ENCODE results near the gene SLC16A9.
A peak's percentile ranks its signal among the peaks of the same experiment; 100 is the strongest.

Gene SLC16A9

DNA sequence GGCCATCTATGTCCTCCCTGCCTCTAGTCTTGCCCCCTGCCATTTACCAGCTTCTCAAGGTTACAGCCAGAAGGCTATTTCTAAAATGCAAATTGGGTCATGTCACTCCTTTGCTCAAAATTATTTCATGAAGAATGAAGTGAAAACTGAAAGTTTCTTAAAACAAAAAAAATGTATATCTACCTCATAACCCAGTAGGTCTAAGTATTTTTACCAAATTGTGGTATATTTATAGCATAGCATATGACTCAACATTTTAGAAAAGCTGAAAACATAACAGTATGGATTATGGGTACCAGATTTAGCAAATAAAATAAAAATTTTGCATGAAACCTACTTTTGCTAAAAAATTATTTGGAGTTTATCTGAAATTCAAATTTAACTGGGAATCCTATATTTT is 78.4 kb downstream of the SLC16A9 start:
- DNase-seq (ENCODE audit: low read depth in 3 of 3, low spot score in 1 of 3), result no peak

DNA sequence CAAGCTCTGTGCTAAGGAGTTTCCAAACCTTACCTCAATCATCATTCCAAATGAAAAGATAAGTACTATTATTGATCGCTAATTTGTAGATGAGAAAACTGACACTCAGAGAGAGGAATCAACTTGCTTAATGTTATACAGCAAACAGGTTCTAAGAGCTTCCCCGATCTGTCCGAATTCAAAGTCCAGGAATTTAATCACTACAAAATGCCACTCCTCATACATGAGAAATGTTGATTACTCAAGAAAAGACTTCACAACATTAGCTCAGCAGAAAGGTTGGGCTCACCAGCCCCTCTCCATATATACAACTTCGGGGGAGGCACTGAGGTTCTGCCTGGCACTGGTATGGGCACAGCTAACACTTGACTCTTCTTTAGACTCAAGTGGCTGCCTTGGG is 80.7 kb downstream of the SLC16A9 start:
- no peak for DNase-seq (ENCODE audit: low read depth in 3 of 3, low spot score in 1 of 3)

DNA sequence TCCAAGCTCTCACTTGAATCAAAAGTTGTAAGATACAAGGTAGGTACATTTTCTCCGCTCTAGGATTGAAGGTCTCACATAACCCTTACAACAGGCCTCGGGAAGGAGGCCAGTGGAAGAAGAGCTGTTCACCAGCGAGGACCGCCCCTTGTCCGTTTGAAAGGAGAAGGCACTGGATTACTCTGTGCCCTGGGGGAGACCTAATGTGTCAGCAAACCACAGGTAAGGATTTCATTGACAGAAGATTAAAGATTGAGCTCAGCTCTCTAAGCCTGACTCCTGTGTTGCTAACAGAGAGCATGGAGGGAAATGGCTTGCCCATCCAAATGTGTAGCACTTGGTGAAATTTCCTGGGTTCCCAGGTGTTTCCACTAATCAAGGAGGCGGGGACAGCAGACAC is 81.2 kb downstream of the SLC16A9 start:
- no peak for DNase-seq (ENCODE audit: low read depth in 3 of 3, low spot score in 1 of 3)

DNA sequence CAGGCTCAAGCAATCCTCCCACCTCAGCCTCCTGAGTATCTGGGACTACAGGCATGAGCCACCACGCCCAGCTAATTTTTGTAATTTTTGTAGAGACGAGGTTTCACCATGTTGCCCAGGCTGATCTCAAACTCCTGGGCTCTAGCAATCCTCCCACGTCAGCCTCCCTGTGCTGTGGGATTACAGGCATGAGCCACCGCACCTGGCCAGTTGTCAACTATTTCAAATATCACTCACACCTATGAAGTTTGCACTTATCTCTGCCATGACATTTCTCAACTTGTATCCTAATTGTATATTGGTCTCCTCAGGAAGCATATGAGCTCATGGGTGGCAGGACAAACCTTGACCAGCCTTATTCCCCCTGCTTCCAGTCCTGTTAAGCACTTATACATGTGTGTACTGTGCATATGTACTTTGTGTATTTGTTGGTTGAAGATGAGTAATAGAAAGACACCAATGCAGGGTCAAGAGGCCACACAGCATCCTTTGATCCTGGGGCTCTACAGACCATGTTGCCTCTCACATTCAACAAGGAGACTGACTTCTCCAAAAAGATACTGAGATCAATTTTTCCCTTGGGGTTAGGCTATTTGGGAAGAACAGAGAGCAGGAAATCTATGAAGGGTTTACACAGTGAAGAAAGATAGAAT is 82.2 kb downstream of the SLC16A9 start:
- DNase-seq (ENCODE audit: low read depth in 3 of 3, low spot score in 1 of 3), result no peak

DNA sequence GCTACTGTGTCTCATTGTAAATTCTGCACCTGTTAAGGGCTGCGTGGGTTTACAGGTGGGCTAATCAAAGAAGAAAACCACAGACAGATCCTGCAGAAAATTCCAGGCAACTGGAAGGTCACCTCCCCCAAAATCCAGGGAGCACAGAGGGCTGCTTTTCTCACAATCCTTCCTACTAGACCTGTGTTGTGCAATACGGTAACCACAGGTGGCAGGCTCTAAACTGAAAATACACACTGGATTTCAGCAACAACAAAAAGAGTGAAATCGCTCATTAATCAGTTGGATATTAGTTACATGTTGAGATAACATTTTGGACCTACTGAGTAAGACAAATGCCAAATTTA is 83.2 kb downstream of the SLC16A9 start:
- DNase-seq (ENCODE audit: low read depth in 3 of 3, low spot score in 1 of 3), result no peak

DNA sequence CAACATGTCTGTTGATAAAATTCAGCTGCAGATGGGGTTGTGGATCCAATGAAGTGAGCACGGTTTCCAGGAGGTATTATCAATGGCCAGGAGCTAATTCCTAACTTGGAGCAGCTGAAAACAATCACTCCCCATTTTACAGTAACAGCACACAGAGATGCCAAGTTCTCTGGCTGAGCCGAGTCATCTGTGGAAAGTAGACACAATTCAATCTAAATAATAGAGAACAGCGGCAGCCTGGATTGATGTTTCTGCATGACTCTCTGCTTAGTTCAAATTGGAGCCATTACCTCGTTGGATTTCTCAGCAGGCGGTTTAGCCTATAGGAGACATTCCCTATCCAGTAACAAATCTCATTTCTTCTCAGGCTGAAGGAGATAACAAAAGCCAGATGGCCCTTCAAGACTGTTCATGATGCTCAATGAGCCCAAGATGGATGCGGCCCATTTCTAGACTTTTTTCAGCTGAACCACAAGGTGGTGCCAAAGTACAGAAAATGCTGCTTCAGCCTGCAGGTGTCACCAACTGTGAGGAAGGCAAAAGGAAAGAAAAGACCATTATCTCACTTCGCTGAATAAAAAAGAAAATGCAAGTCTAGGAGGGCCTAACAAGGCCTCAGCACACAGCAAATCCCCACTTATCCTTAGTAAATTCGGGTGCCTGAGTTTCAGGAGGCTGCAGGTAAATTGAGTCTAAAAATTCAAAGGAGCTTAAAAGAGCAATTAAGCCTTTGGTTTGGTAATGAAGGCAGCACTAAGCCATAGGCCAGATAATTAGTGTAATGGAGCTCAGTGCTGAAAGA is 83.7 kb downstream of the SLC16A9 start:
- peak in 1 of 3 donors; percentile 5 for DNase-seq (ENCODE audit: low read depth in 3 of 3, low spot score in 1 of 3)

DNA sequence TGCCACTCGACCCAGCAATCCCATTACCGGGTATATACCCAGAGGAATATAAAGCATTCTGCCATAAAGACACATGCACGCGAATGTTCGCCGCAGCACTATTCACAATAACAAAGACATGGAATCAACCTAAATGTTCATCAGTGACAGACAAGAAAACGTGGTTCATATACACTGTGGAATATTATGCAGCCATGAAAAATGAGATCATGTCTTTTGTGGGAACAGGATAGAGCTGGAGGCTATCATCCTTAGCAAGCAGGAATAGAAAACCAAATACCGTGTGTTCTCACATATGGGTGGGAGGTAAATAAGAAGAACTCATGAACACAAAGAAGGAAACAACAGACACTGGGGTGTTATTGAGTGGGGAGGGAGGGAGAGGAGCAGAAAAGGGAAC is 84.7 kb downstream of the SLC16A9 start:
- no peak for DNase-seq (ENCODE audit: low read depth in 3 of 3, low spot score in 1 of 3)

DNA sequence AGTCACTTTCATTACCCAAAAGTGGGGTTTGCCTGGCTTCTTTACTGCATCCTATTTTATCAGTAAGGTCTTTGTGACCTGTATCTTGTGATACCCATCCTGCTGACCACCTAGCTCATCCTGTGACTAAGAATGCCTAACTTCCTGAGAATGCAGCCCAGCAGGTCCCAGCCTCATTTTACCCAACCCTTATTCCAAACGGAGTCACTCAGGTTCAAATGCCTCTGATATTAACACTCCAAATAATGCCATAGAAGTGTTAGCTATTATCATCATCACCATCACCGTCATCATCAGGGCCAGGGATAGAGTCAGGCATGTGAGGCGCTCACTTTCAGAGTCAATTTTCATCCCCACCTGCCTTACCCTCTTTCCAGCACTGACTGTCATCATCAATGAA is 85.5 kb downstream of the SLC16A9 start:
- DNase-seq (ENCODE audit: low read depth in 3 of 3, low spot score in 1 of 3), result no peak

DNA sequence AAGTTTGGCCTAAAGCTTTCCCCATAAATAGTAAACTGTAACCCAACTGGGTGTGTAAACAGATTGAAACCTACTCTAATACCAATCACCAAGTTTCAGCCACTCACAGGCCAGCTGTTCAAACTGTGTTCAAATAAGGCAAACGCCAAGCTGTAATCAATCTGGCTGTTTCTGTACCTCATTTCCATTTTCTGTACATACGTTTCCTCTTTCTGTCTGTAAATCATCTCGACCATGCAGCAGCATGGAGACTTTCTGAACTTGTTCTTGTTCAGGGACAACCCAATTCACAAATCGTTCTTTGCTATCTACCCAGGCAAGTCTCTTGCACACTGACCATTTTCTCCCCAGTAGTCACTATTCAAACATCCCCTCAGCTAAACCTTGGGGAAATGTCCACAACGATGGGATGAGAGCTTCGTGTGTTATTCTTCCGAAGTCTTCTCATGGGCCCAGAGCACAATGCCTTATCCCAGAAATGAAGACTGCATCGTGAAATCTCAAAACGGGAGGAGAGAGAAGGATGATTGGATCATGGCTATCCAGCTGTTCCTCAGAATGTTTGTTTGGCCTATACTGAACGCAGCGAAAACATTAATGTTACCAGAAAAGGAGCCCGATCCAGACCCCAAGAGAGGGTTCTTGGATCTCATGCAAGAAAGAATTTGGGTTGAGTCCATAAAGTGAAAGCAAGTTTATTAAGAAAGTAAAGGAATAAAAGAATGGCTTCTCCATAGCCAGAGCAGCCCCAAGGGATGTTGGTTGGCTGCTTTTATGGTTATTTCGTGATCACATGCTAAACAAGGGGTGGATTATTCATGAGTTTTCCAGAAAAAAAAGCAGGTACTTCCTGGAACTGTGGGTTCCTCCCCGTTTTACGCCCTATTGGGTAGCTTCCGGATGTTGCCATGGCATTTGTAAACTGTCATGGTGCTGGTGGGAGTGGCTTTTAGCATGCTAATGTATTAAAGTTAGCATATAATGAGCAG is 86.2 kb downstream of the SLC16A9 start:
- no peak for DNase-seq (ENCODE audit: low read depth in 3 of 3, low spot score in 1 of 3)

DNA sequence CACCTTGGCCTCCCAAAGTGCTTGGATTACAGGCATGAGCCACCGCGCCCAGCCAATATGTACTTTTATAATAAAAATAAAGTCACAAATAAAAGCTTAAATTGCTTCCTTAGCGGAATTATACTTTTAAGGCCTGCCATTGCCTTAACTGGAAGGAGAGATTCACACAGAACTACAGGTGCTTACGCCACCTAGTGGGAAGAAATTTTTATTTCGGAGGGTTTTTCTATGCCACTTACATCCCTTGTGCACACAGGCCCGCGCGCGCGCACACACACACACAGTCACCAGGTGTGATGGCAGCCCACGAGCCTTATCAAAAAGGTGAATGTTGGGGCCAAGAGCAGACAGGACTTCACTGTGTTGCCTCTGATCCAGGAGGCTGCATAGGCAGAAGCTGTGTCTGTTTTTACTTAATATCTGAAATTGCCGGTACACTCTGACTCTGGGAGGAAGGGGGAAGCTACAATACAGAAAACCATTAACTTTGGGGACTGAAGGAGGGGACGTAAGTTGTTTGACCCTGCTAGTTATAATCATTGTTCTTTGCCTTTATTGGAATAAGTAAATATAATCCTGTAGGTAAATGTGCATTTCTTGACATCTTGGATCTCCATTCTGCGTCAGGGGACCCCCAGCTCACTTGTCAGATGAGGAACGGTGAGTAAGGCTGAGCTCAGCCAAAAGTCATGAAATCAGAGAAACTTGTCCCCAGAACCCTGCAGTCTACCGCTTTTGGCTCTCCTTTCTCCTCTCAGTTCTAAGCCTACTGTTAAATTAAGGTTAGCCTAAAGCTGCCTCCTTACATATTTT is 87.1 kb downstream of the SLC16A9 start:
- DNase-seq (ENCODE audit: low read depth in 3 of 3, low spot score in 1 of 3), result no peak

DNA sequence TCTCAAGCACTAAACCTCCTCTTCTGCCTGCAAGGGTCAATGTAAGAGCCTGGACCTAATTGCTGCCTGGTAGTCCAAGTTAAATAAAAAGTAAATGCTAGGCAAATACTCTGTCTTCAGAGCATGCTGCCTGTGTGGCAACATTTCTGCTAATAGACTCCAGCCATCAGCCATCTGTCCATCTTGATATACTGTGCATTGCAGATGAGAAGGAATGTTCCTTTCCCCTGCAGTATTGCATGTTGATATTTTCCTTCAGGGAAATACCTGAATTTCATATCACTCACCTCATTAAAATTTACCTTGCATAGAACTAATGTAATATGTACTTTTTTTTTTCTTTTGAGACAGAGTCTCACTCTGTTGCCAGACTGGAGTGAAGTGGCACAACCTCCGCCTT is 87.9 kb downstream of the SLC16A9 start:
- DNase-seq (ENCODE audit: low read depth in 3 of 3, low spot score in 1 of 3), result no peak

DNA sequence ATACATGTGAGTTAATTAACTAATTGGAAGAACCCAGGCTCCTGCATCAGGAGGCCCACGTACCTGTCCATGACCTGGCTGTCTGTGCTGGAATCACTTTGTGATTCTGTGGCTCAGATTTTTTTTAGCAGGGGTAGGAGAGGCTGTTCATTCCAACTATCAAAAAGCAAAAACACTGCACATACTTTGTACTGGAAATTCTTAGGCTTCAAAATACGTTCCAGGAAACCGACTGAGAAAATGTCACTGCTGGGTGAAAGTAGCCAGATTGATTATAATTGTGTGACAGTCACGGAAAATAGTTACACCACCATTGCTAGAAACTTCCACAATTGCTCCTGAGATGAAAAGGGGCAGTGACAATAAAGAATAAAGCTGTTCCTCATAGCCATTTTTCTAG is 91.0 kb downstream of the SLC16A9 start:
- DNase-seq (ENCODE audit: low read depth in 3 of 3, low spot score in 1 of 3), result no peak

DNA sequence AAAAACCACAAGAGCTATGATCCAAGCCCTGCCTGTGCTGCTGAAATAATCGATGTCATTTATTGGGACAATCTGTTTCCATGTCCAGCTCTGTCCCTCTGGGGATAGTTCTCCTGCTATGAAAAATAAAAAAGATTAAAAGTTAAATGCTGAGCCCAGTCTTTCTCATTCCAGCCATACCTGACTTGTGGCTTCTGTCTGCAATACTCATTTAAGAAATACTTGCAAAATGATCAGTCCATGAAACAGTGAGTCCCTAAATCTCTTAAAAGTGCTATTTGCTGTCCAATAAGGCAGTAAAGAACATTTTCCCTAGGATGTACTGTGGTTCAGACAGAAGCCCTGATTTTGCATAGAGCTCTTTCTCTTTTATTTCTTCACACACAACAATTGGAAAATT is 91.7 kb downstream of the SLC16A9 start:
- DNase-seq (ENCODE audit: low read depth in 3 of 3, low spot score in 1 of 3), result no peak

DNA sequence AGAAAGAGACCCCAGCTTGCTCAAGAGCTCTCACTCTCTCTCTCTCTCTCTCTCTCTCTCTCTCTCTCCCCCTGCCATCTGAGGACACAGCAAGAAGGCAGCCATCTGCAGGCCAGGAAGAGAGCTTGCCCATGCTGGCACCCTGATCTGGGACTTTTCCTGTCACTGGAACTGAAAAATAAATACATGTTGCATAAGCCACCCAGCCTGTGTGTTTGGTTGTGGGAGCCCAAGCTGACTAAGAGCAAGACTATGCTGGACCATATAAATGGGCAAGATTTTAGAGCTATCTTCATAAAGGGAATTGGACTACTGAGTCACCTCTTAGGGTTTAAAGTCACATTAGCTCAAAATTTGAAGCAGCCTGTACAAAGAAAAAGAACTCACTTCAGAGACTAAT is 98.6 kb downstream of the SLC16A9 start:
- DNase-seq (ENCODE audit: low read depth in 3 of 3, low spot score in 1 of 3), result no peak

DNA sequence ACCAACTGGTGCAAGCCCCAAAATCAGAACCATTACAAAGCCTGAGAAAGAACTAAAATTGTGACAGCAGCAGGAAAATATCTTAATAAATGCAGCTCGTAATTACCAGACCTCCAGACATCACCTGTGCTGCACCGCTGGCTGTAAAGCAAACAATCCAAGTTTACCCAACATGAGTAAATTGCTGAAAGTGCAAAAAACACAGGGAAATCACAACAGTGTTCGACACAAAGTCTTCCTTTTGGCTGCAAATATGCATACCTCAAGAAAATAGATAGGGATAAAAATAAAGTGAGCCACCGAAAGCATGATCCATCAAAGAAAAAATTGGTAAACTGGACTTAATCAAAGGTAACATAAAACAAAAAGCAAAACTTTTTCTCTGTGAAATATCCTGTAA is 101.7 kb downstream of the SLC16A9 start:
- no peak for DNase-seq (ENCODE audit: low read depth in 3 of 3, low spot score in 1 of 3)

DNA sequence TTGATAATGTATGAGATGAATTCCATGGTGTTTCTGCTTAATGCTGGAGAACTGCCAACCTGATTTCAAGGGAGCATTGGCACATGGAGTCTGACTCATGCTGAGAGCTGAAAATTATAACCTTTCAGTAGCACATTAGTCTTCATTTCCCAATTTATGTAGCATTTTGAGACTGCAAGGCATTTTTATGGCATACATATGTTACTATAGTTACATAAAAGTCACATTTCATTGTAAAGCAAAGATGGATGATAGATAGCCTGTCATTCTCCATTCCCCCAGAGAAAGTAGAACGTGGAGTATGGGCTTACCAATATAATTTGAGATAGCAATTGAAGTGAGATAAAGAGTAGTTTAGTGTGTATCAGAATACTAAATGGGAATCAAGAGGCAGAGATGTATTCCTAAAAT is 103.1 kb downstream of the SLC16A9 start:
- no peak for DNase-seq (ENCODE audit: low read depth in 3 of 3, low spot score in 1 of 3)

DNA sequence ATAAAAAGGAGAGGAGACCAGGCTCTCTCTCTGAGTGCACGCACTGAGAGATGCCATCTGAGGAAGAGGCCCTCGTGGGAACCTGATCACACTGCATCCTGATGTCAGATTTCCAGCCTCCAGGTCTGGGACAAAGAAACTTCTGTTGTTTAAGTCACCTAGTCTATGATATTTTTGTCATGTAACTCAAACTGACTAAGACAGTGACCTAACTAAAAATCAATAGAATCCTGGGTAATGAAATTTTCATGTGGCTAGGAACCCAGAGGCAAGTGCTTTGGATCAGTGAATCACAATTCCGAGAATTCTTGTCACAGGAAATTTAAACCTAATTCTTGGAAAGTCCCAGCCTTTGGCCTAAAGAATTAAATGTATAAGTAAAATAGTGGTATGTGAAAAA is 107.7 kb downstream of the SLC16A9 start:
- no peak for DNase-seq (ENCODE audit: low read depth in 3 of 3, low spot score in 1 of 3)
